ENCODE results near the gene SPART. TPM values are rescaled to one million over a fixed set of nuclear protein-coding genes. Genes with fewer than 3 reads are reported as not detected.
"Not testable (repeated sequence)": the region's sequence is repeated elsewhere in the genome, so short reads cannot be mapped to it uniquely, and the experiment has no call there.

SPART gene
- polyA plus RNA-seq, 1 donor (not counting 4 experiments of a cell fraction or from before 2014, with no cell fraction given), result 35.5 TPM

DNA sequence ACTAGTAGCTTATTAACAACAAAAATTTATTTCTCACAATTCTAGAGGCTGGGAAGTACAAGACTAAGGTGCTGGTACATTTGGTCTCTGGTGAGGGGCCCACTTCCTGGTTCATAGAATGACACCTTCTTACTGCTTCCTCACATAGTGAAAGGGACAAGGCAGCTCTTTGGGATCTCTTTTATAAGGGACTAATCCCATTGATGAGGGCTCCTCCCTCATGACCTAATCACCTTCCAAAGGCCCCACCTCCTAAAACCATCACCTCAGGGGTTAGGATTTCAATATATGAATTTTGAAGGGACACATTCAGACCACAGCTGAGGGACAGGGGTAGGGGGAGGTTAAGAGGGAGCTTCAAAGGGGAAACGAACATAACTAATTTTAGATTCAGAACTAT is 20.3 kb downstream of the SPART start:
- TF ChIP-seq EZH2 (IDR thresholded peaks at IDR 0.05; ENCODE audit: low read length), result no peak
- TF ChIP-seq, protein P1, sequence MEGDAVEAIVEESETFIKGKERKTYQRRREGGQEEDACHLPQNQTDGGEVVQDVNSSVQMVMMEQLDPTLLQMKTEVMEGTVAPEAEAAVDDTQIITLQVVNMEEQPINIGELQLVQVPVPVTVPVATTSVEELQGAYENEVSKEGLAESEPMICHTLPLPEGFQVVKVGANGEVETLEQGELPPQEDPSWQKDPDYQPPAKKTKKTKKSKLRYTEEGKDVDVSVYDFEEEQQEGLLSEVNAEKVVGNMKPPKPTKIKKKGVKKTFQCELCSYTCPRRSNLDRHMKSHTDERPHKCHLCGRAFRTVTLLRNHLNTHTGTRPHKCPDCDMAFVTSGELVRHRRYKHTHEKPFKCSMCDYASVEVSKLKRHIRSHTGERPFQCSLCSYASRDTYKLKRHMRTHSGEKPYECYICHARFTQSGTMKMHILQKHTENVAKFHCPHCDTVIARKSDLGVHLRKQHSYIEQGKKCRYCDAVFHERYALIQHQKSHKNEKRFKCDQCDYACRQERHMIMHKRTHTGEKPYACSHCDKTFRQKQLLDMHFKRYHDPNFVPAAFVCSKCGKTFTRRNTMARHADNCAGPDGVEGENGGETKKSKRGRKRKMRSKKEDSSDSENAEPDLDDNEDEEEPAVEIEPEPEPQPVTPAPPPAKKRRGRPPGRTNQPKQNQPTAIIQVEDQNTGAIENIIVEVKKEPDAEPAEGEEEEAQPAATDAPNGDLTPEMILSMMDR (optimal IDR thresholded peaks at IDR 0.05 in 1 of 3, IDR thresholded peaks at IDR 0.05 in 1 of 3, conservative IDR thresholded peaks at IDR 0.05 in 1 of 3; ENCODE audit: extremely low read depth in 1 of 3, insufficient read depth in 2 of 3, low read length in 3 of 3), result no peak
- Histone ChIP-seq H3K79me2 (ENCODE audit: control insufficient read depth, insufficient read depth, low read length) (peaks cover 4% of the 10 kb centered on the region), H3K4me1 (ENCODE audit: control insufficient read depth, extremely low read depth, insufficient read depth, low read length) (no peaks in the 10 kb centered on the region), H3K9ac (ENCODE audit: control insufficient read depth, extremely low read depth, insufficient read depth, low read length) (no peak overlapping the region), H3K9me1 (ENCODE audit: control insufficient read depth, extremely low read depth, insufficient read depth, low read length) (no peaks in the 10 kb centered on the region), H3K36me3 (ENCODE audit: control insufficient read depth in 2 of 2, extremely low read depth in 1 of 2, insufficient read depth in 2 of 2, low read length in 2 of 2) (peaks cover 3 to 16% of the 10 kb centered on the region in 2 experiments), H4K20me1 (ENCODE audit: control insufficient read depth, extremely low read depth, insufficient read depth, low read length) (no peaks in the 10 kb centered on the region), H3K27me3 (ENCODE audit: control insufficient read depth, extremely low read depth, insufficient read depth, low read length) (no peaks in the 10 kb centered on the region), H3K4me2 (ENCODE audit: control insufficient read depth, extremely low read depth, insufficient read depth, low read depth, low read length) (no peak overlapping the region), H3K27ac (ENCODE audit: control insufficient read depth, insufficient read depth, low read length) (no peak overlapping the region), H3K4me3 (ENCODE audit: control insufficient read depth in 2 of 3, extremely low read depth in 1 of 3, insufficient read depth in 2 of 3, low read depth in 1 of 3, low read length in 3 of 3) (no peak overlapping the region), H2AFZ (ENCODE audit: control insufficient read depth, low read length) (no peak overlapping the region), H3K9me3 (ENCODE audit: control insufficient read depth, low read depth, low read length) (no peaks in the 10 kb centered on the region)
- no peak for FAIRE-seq
- DNase-seq (ENCODE audit: low read depth, low spot score), result no peak
- dilution Hi-C loops (cut with MboI; ENCODE audit: extremely low pct_ligation_motif_present, low sequenced_read_pairs), result no loop called here

- FAIRE-seq; H3K27ac ChIP-seq (ENCODE audit: control insufficient read depth, insufficient read depth, low read length); H3K4me3 ChIP-seq (ENCODE audit: control insufficient read depth in 2 of 3, extremely low read depth in 1 of 3, insufficient read depth in 2 of 3, low read depth in 1 of 3, low read length in 3 of 3); H3K27me3 ChIP-seq (ENCODE audit: control insufficient read depth, extremely low read depth, insufficient read depth, low read length); H3K9ac ChIP-seq (ENCODE audit: control insufficient read depth, extremely low read depth, insufficient read depth, low read length); H3K9me1 ChIP-seq (ENCODE audit: control insufficient read depth, extremely low read depth, insufficient read depth, low read length); H3K9me3 ChIP-seq (ENCODE audit: control insufficient read depth, low read depth, low read length); H2AFZ ChIP-seq (ENCODE audit: control insufficient read depth, low read length); DNase-seq (ENCODE audit: low read depth, low spot score); H4K20me1 ChIP-seq (ENCODE audit: control insufficient read depth, extremely low read depth, insufficient read depth, low read length); dilution Hi-C loops (cut with MboI; ENCODE audit: extremely low pct_ligation_motif_present, low sequenced_read_pairs); H3K4me2 ChIP-seq (ENCODE audit: control insufficient read depth, extremely low read depth, insufficient read depth, low read depth, low read length); H3K4me1 ChIP-seq (ENCODE audit: control insufficient read depth, extremely low read depth, insufficient read depth, low read length); H3K79me2 ChIP-seq (ENCODE audit: control insufficient read depth, insufficient read depth, low read length): not testable (repeated sequence)
- peaks cover 1 to 11% of the 10 kb centered on the region in 2 experiments for H3K36me3 ChIP-seq (ENCODE audit: control insufficient read depth in 2 of 2, extremely low read depth in 1 of 2, insufficient read depth in 2 of 2, low read length in 2 of 2)
Measured at GRCh38 chr13:36324881-36325280, 21.3 kb downstream of the SPART start.

DNA sequence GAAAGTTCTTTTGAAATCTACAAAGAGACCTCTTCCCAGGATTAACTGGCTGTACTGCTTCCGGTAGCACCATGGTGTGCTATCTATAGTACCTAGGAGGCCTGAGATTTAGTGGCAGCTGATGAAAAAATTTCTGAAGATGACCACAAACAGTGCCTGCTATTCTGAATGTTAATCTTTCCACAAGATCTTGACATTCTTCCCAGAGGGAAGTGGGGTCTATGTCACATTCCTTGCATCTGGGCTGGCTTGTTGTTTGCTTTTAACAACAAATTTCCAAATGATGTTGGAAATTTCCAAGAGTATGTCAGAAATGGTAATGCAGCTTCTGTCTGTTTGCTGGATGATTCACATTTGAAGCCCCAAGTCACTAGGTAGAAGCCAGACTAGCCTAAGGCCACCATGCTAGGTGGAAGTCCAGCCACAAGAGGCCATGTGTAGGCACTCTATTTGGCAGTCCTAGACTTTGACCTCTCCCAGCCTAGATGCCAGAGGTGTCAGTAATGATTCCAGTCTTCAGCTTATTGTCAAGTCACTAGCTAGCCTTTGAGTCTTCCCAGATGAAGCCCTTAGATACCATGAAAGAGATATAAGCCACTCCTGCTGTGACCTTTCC is 22.1 kb downstream of the SPART start:
- no peaks in the 10 kb centered on the region for H3K9me1 ChIP-seq (ENCODE audit: control insufficient read depth, extremely low read depth, insufficient read depth, low read length)
- no peak overlapping the region for H3K4me3 ChIP-seq (ENCODE audit: control insufficient read depth in 2 of 3, extremely low read depth in 1 of 3, insufficient read depth in 2 of 3, low read depth in 1 of 3, low read length in 3 of 3)
- H3K9me3 ChIP-seq (ENCODE audit: control insufficient read depth, low read depth, low read length), result no peaks in the 10 kb centered on the region
- no peak overlapping the region for H3K9ac ChIP-seq (ENCODE audit: control insufficient read depth, extremely low read depth, insufficient read depth, low read length)
- TF ChIP-seq EZH2 (IDR thresholded peaks at IDR 0.05; ENCODE audit: low read length), result no peak
- TF ChIP-seq, protein P1 (optimal IDR thresholded peaks at IDR 0.05 in 1 of 3, IDR thresholded peaks at IDR 0.05 in 1 of 3, conservative IDR thresholded peaks at IDR 0.05 in 1 of 3; ENCODE audit: extremely low read depth in 1 of 3, insufficient read depth in 2 of 3, low read length in 3 of 3), result no peak
- H4K20me1 ChIP-seq (ENCODE audit: control insufficient read depth, extremely low read depth, insufficient read depth, low read length), result no peaks in the 10 kb centered on the region
- H3K4me2 ChIP-seq (ENCODE audit: control insufficient read depth, extremely low read depth, insufficient read depth, low read depth, low read length), result no peak overlapping the region
- DNase-seq (ENCODE audit: low read depth, low spot score) (no peak), FAIRE-seq (no peak)
- no peak overlapping the region for H2AFZ ChIP-seq (ENCODE audit: control insufficient read depth, low read length)
- no peaks in the 10 kb centered on the region for H3K79me2 ChIP-seq (ENCODE audit: control insufficient read depth, insufficient read depth, low read length)
- no peak overlapping the region for H3K27ac ChIP-seq (ENCODE audit: control insufficient read depth, insufficient read depth, low read length)
- H3K27me3 ChIP-seq (ENCODE audit: control insufficient read depth, extremely low read depth, insufficient read depth, low read length), result no peaks in the 10 kb centered on the region
- dilution Hi-C loops (cut with MboI; ENCODE audit: extremely low pct_ligation_motif_present, low sequenced_read_pairs), result no loop called here
- peaks cover 1 to 7% of the 10 kb centered on the region in 2 experiments for H3K36me3 ChIP-seq (ENCODE audit: control insufficient read depth in 2 of 2, extremely low read depth in 1 of 2, insufficient read depth in 2 of 2, low read length in 2 of 2)
- no peaks in the 10 kb centered on the region for H3K4me1 ChIP-seq (ENCODE audit: control insufficient read depth, extremely low read depth, insufficient read depth, low read length)
